Measurements from ENCODE around the gene ROMO1.

The ROMO1 gene

DNA sequence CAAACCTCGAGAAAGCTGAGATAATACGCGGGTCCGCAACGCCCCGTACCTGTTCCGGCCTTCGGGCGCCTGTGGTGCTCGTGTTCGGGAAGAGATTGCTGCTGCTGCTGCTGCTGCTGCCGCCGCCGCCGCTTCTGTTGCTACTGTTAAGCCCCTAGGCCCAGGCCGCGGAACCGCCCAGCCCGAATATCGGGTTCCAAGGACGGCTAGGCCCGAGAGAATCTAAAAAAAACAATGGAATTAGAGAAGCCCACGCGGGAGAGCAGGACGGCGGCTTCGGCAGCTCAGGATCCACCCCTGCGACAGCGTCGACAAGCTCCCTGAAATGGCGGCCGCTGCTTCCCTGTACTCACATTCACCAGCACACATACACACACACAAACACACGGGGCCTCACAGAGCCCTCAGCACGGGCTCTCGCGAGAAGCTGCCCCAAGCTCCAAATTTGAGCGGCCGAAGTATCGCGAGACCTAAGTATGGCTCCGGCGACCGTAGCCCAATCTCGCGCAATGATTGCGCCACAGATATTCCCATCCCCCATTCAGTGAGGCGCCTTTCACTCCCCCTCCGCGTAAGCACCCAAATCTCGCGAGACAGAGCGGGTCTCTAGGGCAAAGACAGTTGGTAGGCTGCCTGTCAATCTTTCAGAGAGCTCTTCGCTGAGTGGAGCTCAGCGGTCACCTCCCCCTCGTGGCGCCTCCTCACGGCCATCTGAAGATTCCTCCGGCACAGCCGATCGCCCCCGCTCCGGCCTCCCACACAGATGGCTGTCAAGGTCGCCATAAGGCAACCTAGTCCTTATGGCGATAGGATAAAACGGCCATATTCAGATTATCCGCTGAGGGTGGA lies 42.9 kb downstream of the ROMO1 start, which contains the start of gene RBM39 (continued):
- peak; percentile 93 for TF ChIP-seq ZBTB17 (tag by site-specific recombination; IDR thresholded peaks at IDR 0.05)
- peak; percentile 69; the same call in 1 of the 2 replicates for TF ChIP-seq ZFP37 (tag by site-specific recombination; IDR thresholded peaks at IDR 0.05)

DNA sequence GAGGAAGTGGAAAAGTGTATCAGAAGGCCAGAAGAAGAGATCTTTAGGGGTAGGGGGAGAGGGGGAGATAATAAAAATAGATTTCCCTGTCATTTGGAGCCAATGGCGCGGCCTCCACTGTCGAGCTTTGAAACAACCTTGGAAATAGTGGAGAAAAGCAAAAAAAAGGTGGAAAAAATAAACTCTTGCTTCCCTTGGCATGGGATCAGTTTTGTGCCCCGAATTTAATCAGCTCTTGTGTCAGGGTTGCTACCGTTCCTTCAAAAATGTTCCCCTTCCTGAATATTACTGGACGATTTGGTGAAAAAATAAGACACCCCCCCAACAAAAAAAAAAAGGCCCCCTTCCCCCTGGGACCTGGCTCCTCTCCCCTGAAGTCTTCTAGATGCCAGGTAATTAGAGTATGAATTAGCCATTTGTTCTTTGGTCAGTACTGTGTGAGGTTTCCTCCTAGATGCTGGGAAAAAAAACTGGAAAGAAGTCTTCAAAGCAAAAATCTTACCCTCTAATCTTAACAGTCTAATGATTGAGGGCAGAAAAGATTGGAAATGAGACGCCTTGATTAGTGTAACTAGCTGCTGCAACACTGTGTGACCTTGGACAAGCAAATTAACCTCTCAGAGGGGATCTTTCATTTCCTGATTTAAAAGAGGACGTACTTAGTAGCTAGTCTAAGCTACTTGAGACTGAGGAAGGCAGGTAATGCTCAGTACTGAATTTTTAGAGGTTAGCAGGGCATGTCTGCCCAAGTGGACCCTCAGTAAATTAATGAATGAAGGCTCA lies 43.7 kb downstream of the ROMO1 start:
- Histone ChIP-seq H3K27ac (ENCODE audit: extremely low read depth, low read depth, low read length) (peak overlapping the region; percentile 83), H3K9me3 (ENCODE audit: control insufficient read depth, insufficient read depth, low read depth, low read length) (no peaks in the 10 kb centered on the region), H3K36me3 (ENCODE audit: control insufficient read depth in 2 of 2, insufficient read depth in 1 of 2, low read length in 2 of 2) (peaks cover 19 to 34% of the 10 kb centered on the region in 2 experiments), H3K4me3 (ENCODE audit: low read depth, low read length) (peak overlapping the region; percentile 52), H3K4me1 (ENCODE audit: control insufficient read depth, insufficient read depth, low read length) (no peaks in the 10 kb centered on the region)
- ChIA-PET POLR2A (interaction anchor here (0.5 to 2.5 kb wide), 37 partner anchors 8 to 1119 kb away, joined by 3 to 109 read pairs (median 5); partner anchors contain the start of genes CEP250, ERGIC3, NFS1 and PHF20), CTCF (interaction anchor here (0.6 to 2.6 kb wide), 6 partner anchors 13 to 142 kb away, joined by 3 to 15 read pairs (median 3); partner anchors contain the start of gene PHF20)
- TF ChIP-seq BCL11A (tag by site-specific recombination; IDR thresholded peaks at IDR 0.05; ENCODE audit: low read depth) (no peak), KLF9 (tag by site-specific recombination; IDR thresholded peaks at IDR 0.05; ENCODE audit: low read depth) (no peak), ZNF354C (tag by site-specific recombination; IDR thresholded peaks at IDR 0.05; ENCODE audit: borderline replicate concordance, low read depth) (no peak), ZNF555 (tag by site-specific recombination; conservative IDR thresholded peaks at IDR 0.05) (no peak), ZBTB20 (tag by site-specific recombination; IDR thresholded peaks at IDR 0.05) (no peak), ZNF335 (tag by site-specific recombination; conservative IDR thresholded peaks at IDR 0.05) (peak; percentile 80), GFI1B (tag by site-specific recombination; IDR thresholded peaks at IDR 0.05) (peak; percentile 66; the same call in 1 of the 2 replicates), ZNF391 (tag by site-specific recombination; IDR thresholded peaks at IDR 0.05; ENCODE audit: borderline replicate concordance, low read depth) (no peak), ZFP3 (tag by site-specific recombination; IDR thresholded peaks at IDR 0.05; ENCODE audit: low read depth) (no peak), ZNF501 (tag by site-specific recombination; IDR thresholded peaks at IDR 0.05) (no peak), ZNF747 (tag by site-specific recombination; IDR thresholded peaks at IDR 0.05) (no peak), ZFP37 (tag by site-specific recombination; IDR thresholded peaks at IDR 0.05) (0 out of 2 replicates have a peak, but pooled peaks have one; percentile 25), ZNF146 (tag by site-specific recombination; IDR thresholded peaks at IDR 0.05) (0 out of 2 replicates have a peak, but pooled peaks have one; percentile 6), ZNF521 (tag by site-specific recombination; IDR thresholded peaks at IDR 0.05) (no peak), FEZF1 (tag by site-specific recombination; IDR thresholded peaks at IDR 0.05) (peak; percentile 45), ZBTB7A (tag by site-specific recombination; IDR thresholded peaks at IDR 0.05; ENCODE audit: low read depth) (no peak), ZSCAN30 (tag by site-specific recombination; IDR thresholded peaks at IDR 0.05) (no peak), IKZF3 (tag by site-specific recombination; IDR thresholded peaks at IDR 0.05) (peak; percentile 40; the same call in 1 of the 2 replicates), ZNF350 (tag by site-specific recombination; IDR thresholded peaks at IDR 0.05) (no peak)
- TF ChIP-seq, protein P1, sequence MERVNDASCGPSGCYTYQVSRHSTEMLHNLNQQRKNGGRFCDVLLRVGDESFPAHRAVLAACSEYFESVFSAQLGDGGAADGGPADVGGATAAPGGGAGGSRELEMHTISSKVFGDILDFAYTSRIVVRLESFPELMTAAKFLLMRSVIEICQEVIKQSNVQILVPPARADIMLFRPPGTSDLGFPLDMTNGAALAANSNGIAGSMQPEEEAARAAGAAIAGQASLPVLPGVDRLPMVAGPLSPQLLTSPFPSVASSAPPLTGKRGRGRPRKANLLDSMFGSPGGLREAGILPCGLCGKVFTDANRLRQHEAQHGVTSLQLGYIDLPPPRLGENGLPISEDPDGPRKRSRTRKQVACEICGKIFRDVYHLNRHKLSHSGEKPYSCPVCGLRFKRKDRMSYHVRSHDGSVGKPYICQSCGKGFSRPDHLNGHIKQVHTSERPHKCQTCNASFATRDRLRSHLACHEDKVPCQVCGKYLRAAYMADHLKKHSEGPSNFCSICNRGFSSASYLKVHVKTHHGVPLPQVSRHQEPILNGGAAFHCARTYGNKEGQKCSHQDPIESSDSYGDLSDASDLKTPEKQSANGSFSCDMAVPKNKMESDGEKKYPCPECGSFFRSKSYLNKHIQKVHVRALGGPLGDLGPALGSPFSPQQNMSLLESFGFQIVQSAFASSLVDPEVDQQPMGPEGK (tag by site-specific recombination; IDR thresholded peaks at IDR 0.05) = 0 out of 2 replicates have a peak, but pooled peaks have one; percentile 16
- TF ChIP-seq, protein P2, sequence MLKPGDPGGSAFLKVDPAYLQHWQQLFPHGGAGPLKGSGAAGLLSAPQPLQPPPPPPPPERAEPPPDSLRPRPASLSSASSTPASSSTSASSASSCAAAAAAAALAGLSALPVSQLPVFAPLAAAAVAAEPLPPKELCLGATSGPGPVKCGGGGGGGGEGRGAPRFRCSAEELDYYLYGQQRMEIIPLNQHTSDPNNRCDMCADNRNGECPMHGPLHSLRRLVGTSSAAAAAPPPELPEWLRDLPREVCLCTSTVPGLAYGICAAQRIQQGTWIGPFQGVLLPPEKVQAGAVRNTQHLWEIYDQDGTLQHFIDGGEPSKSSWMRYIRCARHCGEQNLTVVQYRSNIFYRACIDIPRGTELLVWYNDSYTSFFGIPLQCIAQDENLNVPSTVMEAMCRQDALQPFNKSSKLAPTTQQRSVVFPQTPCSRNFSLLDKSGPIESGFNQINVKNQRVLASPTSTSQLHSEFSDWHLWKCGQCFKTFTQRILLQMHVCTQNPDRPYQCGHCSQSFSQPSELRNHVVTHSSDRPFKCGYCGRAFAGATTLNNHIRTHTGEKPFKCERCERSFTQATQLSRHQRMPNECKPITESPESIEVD (tag by site-specific recombination; IDR thresholded peaks at IDR 0.05) = 0 out of 2 replicates have a peak, but pooled peaks have one; percentile 12
- TF ChIP-seq, protein P3, sequence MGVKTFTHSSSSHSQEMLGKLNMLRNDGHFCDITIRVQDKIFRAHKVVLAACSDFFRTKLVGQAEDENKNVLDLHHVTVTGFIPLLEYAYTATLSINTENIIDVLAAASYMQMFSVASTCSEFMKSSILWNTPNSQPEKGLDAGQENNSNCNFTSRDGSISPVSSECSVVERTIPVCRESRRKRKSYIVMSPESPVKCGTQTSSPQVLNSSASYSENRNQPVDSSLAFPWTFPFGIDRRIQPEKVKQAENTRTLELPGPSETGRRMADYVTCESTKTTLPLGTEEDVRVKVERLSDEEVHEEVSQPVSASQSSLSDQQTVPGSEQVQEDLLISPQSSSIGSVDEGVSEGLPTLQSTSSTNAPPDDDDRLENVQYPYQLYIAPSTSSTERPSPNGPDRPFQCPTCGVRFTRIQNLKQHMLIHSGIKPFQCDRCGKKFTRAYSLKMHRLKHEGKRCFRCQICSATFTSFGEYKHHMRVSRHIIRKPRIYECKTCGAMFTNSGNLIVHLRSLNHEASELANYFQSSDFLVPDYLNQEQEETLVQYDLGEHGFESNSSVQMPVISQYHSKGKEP (tag by site-specific recombination; IDR thresholded peaks at IDR 0.05) = 0 out of 2 replicates have a peak, but pooled peaks have one; percentile 2
- TF ChIP-seq, protein P4, sequence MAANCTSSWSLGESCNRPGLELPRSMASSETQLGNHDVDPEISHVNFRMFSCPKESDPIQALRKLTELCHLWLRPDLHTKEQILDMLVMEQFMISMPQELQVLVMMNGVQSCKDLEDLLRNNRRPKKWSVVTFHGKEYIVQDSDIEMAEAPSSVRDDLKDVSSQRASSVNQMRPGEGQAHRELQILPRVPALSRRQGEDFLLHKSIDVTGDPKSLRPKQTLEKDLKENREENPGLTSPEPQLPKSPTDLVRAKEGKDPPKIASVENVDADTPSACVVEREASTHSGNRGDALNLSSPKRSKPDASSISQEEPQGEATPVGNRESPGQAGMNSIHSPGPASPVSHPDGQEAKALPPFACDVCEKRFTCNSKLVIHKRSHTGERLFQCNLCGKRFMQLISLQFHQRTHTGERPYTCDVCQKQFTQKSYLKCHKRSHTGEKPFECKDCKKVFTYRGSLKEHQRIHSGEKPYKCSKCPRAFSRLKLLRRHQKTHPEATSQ (tag by site-specific recombination; IDR thresholded peaks at IDR 0.05) = peak; percentile 38; the same call in 1 of the 2 replicates
- TF ChIP-seq, protein P5, sequence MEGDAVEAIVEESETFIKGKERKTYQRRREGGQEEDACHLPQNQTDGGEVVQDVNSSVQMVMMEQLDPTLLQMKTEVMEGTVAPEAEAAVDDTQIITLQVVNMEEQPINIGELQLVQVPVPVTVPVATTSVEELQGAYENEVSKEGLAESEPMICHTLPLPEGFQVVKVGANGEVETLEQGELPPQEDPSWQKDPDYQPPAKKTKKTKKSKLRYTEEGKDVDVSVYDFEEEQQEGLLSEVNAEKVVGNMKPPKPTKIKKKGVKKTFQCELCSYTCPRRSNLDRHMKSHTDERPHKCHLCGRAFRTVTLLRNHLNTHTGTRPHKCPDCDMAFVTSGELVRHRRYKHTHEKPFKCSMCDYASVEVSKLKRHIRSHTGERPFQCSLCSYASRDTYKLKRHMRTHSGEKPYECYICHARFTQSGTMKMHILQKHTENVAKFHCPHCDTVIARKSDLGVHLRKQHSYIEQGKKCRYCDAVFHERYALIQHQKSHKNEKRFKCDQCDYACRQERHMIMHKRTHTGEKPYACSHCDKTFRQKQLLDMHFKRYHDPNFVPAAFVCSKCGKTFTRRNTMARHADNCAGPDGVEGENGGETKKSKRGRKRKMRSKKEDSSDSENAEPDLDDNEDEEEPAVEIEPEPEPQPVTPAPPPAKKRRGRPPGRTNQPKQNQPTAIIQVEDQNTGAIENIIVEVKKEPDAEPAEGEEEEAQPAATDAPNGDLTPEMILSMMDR (tag by site-specific recombination; IDR thresholded peaks at IDR 0.05) = no peak
